Ishikawa (cell line): ENCODE measurements around the gene SLC4A9.

Experiments
- CEBPB ChIP-seq: IDR thresholded peaks from 2 replicates; pipeline ENCODE4 v1.6.1; 2012
- CREB1 ChIP-seq: IDR thresholded peaks from 2 replicates; pipeline ENCODE4 v1.6.1; 2012; ENCODE audit warnings: low read depth
- EGR1 ChIP-seq: IDR thresholded peaks from 2 replicates; pipeline ENCODE4 v1.6.1; 2012
- EP300 ChIP-seq: IDR thresholded peaks from 2 replicates; pipeline ENCODE4 v1.6.1; 2012; ENCODE audit warnings: borderline replicate concordance
- FOXM1 ChIP-seq: IDR thresholded peaks from 2 replicates; pipeline ENCODE4 v1.6.1; 2012; ENCODE audit warnings: low read depth, borderline replicate concordance
- NFIC ChIP-seq: IDR thresholded peaks from 2 replicates; pipeline ENCODE4 v1.6.1; 2012
- RAD21 ChIP-seq: IDR thresholded peaks from 2 replicates; pipeline ENCODE4 v1.6.1; 2012; ENCODE audit warnings: low read depth
- TAF1 ChIP-seq: IDR thresholded peaks from 2 replicates; pipeline ENCODE4 v1.6.1; 2012; ENCODE audit warnings: low read depth, mild to moderate bottlenecking
- TCF12 ChIP-seq: IDR thresholded peaks from 2 replicates; pipeline ENCODE4 v1.6.1; 2012; ENCODE audit warnings: low read depth
- TEAD4 ChIP-seq: IDR thresholded peaks from 2 replicates; pipeline ENCODE4 v1.6.1; 2012
- YY1 ChIP-seq: IDR thresholded peaks from 2 replicates; pipeline ENCODE4 v1.6.1; 2012; ENCODE audit warnings: low read depth
- ZBTB7A ChIP-seq: IDR thresholded peaks from 2 replicates; pipeline ENCODE4 v1.6.1; 2012; ENCODE audit warnings: low read depth
- TF ChIP-seq, protein P1 (sequence below): IDR thresholded peaks from 2 replicates; pipeline ENCODE4 v1.6.1; 2012
- TF ChIP-seq, protein P2 (sequence below): IDR thresholded peaks from 2 replicates; pipeline ENCODE4 v1.6.1; 2012; ENCODE audit warnings: low read depth, mild to moderate bottlenecking
- TF ChIP-seq, protein P3 (sequence below): IDR thresholded peaks from 2 replicates; pipeline ENCODE4 v1.6.1; 2012

SLC4A9 gene

DNA sequence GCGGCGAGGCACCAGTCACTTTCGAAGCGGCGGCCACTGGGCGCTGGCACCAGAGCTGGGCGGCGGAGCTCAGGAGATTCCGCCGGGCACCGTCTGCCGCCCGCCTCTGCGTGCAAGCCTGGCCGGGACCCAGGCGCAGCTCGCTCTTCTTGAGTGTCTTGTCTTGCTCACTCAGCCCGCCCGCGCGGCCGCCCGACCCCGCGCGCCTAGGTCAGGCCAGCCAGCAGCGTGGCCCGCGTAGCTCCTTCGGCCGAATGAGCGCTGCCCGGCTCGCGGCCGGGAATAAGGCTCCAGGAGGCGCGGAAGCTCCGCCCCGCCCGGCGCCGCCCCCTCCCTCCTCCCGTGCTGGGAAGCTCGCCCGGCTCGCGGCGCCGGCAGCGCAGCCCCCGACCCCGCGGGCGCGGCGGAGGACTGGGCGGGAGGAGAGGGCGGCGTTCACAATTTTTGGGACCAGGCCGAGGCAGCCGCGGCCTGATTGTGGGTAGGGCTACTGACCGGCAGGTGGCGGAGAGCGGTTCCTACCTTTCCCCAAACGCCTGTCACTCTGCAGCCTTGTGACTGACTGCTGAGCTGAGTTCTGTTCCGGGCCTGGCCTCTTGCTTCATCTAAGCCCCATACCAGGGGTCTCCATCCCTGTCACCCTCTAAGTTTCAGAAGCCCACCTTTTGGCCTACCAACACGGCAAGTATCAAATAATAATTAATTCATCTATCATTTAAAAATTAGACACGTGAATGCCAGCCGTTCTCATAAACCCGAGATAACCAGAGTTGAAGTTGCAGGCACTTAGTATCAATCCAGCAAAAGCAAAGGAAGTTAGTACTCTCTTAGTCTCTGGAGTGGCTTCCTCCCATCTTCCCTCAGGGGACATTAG is 13.4 kb upstream of the SLC4A9 start, which contains the start of gene HBEGF:
TSS of gene HBEGF (minus strand) at position 256 of the 874 bp plus-strand sequence. CDS start 275 bp downstream, outside the sequence.
- TF ChIP-seq CREB1, result no peak
- TF ChIP-seq CEBPB, result no peak
- TF ChIP-seq, protein P1, sequence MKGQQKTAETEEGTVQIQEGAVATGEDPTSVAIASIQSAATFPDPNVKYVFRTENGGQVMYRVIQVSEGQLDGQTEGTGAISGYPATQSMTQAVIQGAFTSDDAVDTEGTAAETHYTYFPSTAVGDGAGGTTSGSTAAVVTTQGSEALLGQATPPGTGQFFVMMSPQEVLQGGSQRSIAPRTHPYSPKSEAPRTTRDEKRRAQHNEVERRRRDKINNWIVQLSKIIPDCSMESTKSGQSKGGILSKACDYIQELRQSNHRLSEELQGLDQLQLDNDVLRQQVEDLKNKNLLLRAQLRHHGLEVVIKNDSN, result no peak
- no peak; the same call in 1 of the 2 replicates for TF ChIP-seq TCF12
- no peak for TF ChIP-seq EGR1
- TF ChIP-seq EP300, result no peak; the same call in 1 of the 2 replicates
- peak; percentile 67 for TF ChIP-seq ZBTB7A
- TF ChIP-seq FOXM1, result no peak
- TF ChIP-seq YY1, result 0 out of 2 replicates have a peak, but pooled peaks have one; percentile 38
- TF ChIP-seq TEAD4, result no peak
- TF ChIP-seq, protein P2, sequence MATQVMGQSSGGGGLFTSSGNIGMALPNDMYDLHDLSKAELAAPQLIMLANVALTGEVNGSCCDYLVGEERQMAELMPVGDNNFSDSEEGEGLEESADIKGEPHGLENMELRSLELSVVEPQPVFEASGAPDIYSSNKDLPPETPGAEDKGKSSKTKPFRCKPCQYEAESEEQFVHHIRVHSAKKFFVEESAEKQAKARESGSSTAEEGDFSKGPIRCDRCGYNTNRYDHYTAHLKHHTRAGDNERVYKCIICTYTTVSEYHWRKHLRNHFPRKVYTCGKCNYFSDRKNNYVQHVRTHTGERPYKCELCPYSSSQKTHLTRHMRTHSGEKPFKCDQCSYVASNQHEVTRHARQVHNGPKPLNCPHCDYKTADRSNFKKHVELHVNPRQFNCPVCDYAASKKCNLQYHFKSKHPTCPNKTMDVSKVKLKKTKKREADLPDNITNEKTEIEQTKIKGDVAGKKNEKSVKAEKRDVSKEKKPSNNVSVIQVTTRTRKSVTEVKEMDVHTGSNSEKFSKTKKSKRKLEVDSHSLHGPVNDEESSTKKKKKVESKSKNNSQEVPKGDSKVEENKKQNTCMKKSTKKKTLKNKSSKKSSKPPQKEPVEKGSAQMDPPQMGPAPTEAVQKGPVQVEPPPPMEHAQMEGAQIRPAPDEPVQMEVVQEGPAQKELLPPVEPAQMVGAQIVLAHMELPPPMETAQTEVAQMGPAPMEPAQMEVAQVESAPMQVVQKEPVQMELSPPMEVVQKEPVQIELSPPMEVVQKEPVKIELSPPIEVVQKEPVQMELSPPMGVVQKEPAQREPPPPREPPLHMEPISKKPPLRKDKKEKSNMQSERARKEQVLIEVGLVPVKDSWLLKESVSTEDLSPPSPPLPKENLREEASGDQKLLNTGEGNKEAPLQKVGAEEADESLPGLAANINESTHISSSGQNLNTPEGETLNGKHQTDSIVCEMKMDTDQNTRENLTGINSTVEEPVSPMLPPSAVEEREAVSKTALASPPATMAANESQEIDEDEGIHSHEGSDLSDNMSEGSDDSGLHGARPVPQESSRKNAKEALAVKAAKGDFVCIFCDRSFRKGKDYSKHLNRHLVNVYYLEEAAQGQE, result no peak
- TF ChIP-seq TAF1, result peak; percentile 51; the same call in 1 of the 2 replicates
- no peak; the same call in 1 of the 2 replicates for TF ChIP-seq NFIC
- TF ChIP-seq, protein P3, sequence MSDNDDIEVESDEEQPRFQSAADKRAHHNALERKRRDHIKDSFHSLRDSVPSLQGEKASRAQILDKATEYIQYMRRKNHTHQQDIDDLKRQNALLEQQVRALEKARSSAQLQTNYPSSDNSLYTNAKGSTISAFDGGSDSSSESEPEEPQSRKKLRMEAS, result peak; percentile 64; the same call in 1 of the 2 replicates
- TF ChIP-seq RAD21, result peak; percentile 27; the same call in 1 of the 2 replicates

DNA sequence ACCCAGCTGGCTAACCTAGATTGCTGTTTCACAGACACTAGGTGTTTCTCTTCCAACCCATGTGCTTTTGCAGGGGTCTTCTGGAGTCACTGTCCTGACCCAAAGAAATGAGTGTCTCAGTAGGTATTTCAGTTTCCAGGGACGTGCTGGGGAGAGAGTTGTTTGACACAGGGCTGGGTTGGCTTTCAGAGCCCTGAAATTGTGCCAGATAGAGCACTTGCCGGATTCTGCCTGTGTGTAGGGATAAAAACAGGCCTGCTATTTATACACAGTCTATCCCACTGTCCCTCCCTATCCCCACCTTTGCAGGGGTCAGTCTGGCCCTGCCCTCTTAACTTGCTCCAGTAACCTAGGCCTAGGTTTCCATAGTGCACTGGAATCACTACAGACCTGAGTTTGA is 12.6 kb upstream of the SLC4A9 start:
- TF ChIP-seq NFIC (no peak), EGR1 (no peak), ZBTB7A (no peak), TCF12 (no peak)
- TF ChIP-seq, protein P2, result no peak

DNA sequence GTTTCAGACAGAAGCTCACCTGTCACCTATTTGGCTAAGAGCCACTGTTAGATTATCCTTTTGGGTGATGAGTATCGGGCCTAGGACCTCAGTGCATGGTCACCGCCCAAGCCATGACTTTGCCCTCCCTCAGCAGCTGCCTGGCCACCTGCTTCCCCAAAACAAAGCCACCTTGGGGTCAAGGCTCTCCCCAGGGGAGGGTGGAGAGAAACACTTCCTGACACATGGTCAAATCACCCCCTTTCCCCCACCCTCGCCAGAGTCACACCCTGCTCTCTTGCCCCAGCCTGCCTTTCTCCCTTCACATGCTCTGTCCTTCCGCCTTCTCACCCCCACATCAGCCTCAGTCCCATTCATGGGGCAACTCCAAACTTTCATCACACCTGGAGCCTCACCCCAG is 11.9 kb upstream of the SLC4A9 start:
- TF ChIP-seq CREB1, result no peak
- no peak for TF ChIP-seq TCF12
- no peak for TF ChIP-seq TEAD4
- TF ChIP-seq RAD21, result no peak
- TF ChIP-seq YY1, result no peak
- no peak for TF ChIP-seq NFIC
- TF ChIP-seq, protein P1, result no peak
- no peak for TF ChIP-seq EP300
- TF ChIP-seq TAF1, result no peak
- no peak for TF ChIP-seq ZBTB7A
- TF ChIP-seq CEBPB, result no peak
- no peak for TF ChIP-seq EGR1
- no peak for TF ChIP-seq FOXM1
- TF ChIP-seq, protein P3, result no peak

DNA sequence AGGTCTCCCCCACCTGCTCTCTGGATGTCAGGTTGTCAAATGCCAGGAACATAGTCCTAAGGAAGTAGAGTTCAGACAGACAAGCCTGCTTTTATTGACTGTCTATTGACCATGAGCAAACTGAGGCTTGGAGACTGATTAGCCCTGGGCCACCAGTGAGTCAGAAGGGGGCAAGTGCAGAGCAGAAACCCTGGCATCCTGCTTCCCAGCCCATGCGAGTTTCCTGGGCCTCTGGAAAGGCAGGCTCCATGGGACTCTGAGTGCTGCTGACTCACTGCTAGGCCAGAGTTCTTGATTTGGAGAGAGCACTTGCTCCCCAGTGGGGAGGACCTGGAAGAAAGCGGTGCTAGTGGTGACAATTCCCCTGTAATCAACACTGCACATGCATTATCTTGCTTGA is 10.8 kb upstream of the SLC4A9 start:
- TF ChIP-seq TAF1 (no peak), EP300 (no peak), TEAD4 (no peak), CEBPB (no peak), FOXM1 (no peak), ZBTB7A (no peak)

DNA sequence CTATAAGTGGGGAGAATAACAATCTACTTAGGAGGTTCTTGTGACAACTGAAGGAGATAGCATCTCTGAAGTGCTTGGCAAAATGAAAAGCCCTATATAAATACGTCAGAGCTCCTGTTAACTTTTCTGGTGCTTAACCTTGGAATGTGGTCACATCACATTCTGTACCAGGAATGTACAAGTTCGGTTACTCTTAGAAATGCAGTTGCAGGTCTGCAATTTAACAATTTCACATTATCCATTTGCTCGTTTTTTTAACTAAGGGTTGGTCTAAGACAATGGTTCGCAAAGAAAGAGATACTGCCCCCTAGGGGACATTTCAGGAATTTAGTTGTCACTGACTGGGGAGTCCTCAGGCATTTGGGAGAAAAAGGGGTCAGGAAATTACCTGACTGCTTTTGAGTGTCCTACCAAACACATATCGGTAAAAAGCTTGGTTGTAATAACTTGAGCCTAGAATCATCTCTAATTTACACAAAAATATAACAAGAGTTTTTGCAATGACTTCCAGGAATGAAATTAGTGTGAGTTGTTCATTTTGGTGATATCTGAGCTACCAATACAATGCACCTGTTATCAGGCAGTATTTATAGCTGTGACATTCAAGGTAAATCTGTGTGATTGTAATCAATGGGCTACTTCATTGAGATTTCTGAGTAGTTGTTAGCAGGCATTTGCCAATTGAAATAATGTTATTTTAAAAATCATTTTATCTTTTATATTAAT is 8.2 kb upstream of the SLC4A9 start:
- no peak for TF ChIP-seq CEBPB
- no peak for TF ChIP-seq TCF12
- TF ChIP-seq ZBTB7A, result no peak
- no peak for TF ChIP-seq TEAD4
- no peak for TF ChIP-seq EP300
- peak; percentile 79 for TF ChIP-seq RAD21
- no peak for TF ChIP-seq EGR1
- no peak for TF ChIP-seq TAF1
